NCI-H1092 (cell line): Measurements from ENCODE around the gene C1QC.

Experiments used
- DNase-seq: peaks from one replicate; lab custom pipeline; 2025; lab: John Stamatoyannopoulos, UW

Gene C1QC

GRCh38 chr1:22619252-22619651 is 24.2 kb upstream of the C1QC start:
- no peak for DNase-seq

GRCh38 chr1:22619798-22620197 is 23.6 kb upstream of the C1QC start:
- DNase-seq = no peak

- DNase-seq = no peak
Measured at GRCh38 chr1:22621761-22622160, 21.7 kb upstream of the C1QC start.

DNA sequence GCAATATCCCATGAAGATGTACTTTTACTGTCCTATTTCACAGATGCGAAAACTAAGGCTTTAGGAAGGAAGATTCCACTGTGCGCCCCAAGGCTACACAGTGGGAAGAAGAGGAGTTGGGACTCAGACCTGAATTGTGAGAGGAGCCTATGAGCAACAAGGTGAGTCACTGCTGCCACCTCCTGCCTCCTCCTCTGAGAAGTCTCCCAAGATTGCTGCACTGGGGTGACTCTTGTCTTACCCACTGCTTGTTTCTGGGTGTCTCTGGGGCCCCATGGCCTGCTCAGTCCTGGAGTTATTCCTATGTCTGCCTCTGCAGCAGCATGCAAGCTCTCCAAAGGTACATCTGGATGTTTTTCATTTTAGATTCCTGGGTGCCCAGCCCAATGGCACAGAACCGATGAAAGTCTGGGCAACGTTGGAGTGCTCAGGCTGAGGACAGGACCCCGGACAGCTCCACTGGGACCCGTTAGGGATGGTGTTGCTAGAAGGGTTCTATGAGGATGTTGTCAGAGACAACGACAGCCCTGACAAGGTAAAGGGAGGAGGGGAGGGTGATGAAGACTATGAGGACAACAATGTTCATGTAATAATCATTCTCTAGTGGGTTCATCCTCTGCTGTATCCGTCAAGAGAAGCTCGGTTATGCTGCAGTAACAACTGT is 18.0 kb upstream of the C1QC start:
- no peak for DNase-seq

- DNase-seq = no peak
Measured at GRCh38 chr1:22626237-22627157, 16.9 kb upstream of the C1QC start.

DNA sequence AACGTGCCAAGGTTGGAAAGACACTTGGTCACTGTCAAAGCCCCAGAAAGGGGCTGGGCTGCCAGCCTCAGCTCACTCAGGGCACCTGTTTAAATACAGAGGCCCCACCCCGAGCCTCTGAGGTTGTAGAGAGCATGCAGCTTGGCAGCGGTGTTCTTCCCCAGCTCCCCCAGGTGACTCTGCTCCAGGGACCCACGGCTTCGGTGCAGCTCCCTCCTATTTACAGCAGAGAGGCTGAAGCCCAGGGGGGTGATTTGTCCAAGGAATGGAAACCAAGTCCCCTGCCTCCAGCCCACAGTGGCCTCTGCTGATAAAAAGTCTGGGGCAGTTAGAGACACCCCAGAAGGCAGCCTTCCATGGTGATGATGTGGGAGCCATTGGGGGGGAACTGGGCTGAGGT is 16.1 kb upstream of the C1QC start:
- peak; percentile 84 for DNase-seq

DNA sequence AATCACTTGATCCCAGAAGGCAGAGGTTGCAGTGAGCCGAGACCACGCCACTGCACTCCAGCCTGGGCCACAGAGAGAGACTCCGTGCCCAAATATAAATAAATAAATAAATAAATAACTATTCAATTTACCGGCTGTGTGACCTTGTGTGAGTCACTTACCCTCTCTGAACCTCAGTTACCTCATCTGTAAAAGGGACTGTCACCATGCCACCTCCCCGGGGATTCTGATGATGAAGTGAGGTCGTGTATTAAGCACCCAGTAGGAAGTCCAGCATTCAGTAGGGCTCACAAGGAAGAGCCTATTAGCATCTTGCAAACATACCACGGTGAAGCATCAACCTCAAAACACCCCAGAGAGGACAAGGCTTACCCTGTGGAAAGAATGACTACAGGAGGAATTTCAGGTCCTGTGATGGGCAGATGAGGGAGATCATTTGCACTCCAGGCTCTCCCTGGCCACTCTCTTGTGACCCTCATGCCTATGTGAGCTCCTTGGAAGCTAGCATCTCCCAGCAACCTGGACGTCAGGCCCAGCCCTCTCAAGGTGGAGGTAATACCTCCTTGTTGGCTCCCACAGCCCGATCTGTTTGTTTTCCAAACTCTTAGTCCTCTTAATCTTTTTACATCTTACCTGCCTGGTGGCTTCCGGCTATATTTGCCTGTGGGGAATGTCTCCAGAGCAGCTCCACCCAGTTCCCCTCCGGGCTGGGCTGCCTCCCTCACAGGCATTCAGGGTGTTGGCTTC is 14.6 kb upstream of the C1QC start:
- DNase-seq = no peak

DNA sequence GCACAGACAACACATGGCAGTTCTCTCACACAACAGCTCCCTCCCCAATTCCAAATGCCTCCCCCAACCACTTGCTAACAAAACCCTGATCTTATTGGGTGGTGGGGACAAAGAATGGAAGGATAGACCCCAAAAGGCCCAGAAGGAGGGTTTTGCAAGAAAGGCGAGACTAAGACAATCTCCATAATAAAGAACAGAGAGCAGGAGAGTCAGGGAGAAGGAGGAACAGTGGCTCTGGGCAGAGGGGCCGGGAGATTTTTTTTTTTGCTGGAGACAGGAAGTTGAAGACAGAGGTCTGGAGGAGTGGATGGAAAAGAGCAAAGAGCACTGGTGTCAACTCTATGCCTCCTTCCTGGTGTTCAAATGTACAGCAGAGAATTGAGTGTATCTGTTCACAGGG is 13.5 kb upstream of the C1QC start:
- no peak for DNase-seq

DNA sequence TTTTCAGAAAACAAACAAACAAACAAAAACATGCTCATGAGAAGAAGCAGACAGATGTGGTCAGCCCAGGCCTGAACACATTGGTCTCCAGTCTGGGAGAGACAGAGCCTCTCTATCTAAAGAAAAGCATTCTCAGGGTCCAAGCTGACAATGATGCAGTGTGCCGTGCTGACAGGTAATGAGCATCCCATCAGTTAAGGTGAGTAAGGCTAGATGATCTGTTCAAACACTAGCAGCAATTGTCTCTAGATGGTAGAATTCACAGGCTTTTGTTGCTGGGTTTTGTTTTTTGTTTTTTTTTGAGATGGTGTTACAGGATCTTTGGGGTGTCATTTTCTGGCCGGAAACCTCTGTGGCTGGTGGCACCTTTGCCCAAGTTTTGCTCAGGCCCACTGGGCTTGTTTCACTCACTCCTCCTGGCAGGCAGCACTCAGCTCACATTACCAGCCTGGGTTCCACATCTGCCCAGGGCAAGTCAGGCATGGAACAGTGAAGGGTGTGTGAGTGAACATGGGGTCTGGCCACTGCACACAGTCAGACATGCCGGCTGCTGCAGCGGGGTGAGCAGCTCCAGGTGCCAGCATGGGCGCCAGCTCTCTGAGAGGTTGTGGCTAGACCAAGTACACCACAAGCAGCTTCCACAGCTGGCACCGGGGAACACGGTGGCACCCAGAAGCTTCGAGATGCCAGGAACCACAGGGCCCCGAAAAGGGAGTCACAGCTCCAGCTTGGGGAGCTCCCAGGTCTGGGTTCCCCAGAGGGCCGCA is 9.6 kb upstream of the C1QC start:
- DNase-seq = no peak

DNA sequence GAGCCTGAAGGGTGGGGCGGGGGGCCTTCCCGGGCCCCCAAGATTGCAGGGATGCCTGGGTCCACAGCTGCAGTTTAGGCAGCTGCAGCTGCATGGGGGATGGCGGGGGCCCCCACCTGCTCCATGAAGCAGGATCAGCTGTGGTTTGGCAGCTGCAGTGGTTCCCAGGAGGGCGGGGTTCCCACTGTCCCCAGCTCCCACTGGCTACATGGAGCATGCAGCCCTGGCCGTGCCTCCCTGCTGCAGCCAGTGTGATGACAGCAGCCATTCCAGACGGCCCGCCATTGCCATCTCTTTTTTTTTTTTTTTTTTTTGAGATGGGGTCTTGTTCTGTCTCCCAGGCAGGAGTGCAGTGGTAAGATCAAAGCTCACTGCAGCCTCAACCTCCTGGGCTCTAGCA is 8.0 kb upstream of the C1QC start:
- no peak for DNase-seq

DNA sequence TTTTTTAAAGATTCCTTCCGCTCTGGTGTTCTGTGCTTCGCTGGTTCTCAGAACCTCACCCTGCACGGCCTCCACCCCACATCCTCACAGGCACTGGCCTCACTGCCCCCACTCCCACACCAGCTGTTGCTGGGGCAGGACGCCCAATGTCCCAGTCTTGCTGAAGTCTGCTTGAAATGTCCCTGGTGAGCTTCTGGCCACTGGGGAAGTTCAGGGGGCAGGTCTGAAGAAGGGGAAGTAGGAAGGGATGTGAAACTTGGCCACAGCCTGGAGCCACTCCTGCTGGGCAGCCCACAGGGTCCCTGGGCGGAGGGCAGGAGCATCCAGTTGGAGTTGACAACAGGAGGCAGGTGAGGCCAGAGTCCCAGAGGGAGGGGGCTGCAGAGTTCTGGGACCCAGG is 7.1 kb upstream of the C1QC start, which contains the start of gene C1QA:
C1QA (plus strand) TSS at position 276 of the 400 bp plus-strand sequence. CDS start 989 bp downstream, outside the sequence.
- no peak for DNase-seq

DNA sequence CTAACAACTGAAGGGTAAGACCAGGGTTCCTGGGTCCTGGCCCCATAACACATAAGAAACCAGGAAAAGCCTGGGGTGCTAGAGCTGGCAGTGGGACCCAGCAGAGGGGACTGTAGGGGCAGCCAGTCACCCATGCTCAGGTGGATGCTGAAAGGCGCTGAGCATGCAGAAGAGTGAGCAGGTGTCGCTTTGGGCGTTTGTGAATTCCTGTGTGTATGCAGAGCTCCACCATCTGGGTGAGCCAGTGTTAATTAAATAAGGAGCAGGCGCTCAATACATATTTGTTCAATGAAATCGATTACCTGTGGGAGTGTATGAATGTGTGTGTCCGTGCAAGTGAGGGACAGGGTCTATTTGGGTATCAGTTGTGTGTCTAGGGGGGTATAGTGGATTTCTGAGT is 6.5 kb upstream of the C1QC start:
- peak; percentile 46 for DNase-seq

DNA sequence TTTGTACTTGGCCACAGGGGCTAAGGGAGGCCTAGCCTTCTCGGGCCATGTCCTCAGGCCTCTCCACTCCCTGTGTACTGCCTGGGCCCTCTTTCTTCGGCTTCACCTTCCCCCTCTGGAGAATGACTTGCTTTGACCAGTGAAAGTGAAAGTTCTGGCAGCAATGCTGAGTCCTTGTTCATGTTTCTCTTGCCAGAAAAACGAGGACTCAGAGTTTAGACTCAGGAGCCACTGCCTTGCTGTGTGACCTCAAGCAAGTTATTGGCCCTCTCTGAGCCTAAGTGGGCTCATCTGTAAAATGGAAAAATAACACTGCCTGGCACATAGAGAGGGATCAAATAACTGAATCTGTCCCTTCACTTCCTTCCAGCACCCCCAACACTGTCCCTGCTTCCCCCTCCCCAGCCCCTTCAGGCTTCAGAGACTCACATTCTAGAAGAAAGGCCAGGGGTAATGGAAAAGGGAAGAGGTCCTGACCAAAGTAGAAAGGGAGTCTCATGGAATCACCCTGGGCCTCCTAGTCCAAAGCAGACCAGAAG is 5.5 kb upstream of the C1QC start:
- DNase-seq = no peak

DNA sequence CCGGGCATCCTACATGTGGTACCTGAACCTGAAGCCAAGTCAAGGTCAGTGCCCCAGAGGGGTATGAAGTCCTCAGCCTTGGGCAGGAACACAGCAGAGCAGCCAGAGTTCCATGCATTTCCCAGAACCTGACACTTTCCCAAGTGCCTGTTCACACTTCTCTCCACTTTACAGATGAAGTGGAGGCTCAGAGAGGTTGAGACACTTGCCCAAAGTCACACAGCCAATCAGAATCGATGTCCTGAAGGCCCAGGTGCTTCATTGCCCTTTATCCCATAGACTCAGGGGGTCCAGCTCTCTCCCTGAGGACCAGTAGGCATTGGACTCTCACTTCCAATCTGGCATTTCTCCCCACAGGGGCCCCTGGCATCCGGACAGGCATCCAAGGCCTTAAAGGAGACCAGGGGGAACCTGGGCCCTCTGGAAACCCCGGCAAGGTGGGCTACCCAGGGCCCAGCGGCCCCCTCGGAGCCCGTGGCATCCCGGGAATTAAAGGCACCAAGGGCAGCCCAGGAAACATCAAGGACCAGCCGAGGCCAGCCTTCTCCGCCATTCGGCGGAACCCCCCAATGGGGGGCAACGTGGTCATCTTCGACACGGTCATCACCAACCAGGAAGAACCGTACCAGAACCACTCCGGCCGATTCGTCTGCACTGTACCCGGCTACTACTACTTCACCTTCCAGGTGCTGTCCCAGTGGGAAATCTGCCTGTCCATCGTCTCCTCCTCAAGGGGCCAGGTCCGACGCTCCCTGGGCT is 4.8 kb upstream of the C1QC start:
- no peak for DNase-seq

DNA sequence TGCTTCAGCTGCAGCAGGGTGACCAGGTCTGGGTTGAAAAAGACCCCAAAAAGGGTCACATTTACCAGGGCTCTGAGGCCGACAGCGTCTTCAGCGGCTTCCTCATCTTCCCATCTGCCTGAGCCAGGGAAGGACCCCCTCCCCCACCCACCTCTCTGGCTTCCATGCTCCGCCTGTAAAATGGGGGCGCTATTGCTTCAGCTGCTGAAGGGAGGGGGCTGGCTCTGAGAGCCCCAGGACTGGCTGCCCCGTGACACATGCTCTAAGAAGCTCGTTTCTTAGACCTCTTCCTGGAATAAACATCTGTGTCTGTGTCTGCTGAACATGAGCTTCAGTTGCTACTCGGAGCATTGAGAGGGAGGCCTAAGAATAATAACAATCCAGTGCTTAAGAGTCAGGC is 4.1 kb upstream of the C1QC start:
- no peak for DNase-seq

DNA sequence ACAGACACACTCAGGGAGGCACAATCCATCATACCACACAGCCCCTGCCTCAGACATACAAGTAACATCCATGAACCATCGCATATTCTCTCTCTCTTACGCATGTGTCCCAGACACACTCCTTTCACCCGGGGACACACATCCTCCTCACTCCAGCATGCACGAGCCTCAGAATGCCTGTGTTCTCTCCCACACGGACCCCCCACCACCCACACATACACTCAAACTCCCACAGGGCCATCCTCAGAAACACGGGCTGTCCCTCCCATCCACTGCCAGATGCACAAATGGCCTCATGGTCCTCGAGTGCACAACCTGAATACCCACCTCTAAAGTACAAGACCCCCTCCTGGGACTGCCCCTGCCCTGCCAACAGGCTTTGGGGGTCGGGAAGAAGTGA is 2.2 kb upstream of the C1QC start:
- no peak for DNase-seq

DNA sequence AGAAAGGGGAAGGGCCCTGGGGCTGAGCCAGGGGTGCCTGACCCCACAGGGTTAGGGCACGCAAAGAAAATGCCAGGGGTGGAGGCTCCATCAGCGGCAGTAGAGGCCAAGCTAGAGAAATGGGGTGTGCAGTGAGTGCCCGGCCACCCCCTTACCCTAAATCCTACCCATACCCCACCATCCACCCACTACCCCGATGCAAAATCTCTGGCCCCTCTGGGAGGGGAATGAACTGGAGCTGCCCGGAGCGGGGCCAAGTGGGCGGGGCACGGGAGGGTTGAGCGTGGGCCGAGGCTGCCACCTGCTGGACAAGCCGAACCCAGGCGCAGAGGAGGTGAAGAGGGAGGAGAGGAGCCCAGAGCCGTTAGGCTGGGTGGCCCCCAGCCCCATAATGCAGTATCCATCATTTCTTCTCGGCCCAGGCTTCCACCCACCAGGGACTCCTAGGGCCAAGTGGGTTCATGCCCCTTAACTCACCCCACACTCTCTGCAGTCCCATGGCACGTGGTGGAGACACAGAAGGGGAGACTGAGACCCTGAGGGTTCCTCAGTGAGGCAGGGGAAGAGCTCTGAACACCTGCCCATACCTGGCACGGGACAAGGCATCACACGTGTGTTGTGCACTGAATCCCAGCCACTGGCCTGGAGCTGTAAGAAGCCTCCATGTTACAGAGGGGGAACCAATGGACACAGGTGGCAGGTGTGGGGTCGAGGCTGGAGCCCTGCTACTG is 1.4 kb upstream of the C1QC start:
- peak; percentile 70 for DNase-seq

- no peak for DNase-seq
Measured at GRCh38 chr1:22643928-22644327, 495 bp downstream of the C1QC start.

DNA sequence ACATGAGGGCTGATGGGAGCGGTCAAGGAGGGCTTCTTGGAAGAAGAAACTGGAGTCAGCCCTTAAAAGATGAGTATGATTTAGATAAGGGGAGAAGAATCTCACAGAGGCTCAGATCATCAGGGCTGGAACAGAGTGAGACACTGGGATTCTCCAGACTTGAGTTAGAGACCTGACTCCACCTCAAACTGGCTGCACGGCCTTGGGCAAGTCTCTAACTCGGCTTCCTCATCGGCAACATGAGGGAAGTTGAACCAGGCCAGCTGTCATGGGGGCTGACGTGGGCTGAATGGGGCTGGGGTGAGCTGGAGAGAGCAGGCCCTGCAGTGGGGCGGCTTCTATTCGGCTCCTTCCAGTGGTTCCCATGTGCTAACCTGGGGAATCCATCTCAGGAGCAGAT is 2.5 kb downstream of the C1QC start:
- no peak for DNase-seq

GRCh38 chr1:22646384-22646783 is 3.0 kb downstream of the C1QC start:
- no peak for DNase-seq
